Mesenchymal stem cell (in vitro differentiated cells and primary cell): ENCODE results near the gene TEP1.
"Not testable (repeated sequence)": the region's sequence is repeated elsewhere in the genome, so short reads cannot be mapped to it uniquely, and the experiment has no call there.

Experiments used
- DNase-seq: peaks from one replicate; pipeline ENCODE4 v3.0.0-alpha.2; 2013
- H2AFZ ChIP-seq: one replicate; pipeline ENCODE4 v1.6.1; 2013; ENCODE audit warnings: low read depth, mild to moderate bottlenecking, control low read depth, inconsistent platforms, low read length, moderate library complexity
- H2AK5ac ChIP-seq: 2 replicates; pipeline ENCODE4 v1.6.1; 2013; ENCODE audit warnings: low read length, moderate library complexity, mild to moderate bottlenecking, inconsistent platforms; ENCODE audit not compliant: severe bottlenecking
- H2BK120ac ChIP-seq: one replicate; pipeline ENCODE4 v1.6.1; 2013; ENCODE audit warnings: low read depth, mild to moderate bottlenecking, inconsistent platforms, low read length, moderate library complexity
- H2BK12ac ChIP-seq, 2 experiments: one replicate each; pipeline ENCODE4 v1.6.1; 2013; ENCODE audit warnings: inconsistent platforms in 2 of 2, low read length in 2 of 2, mild to moderate bottlenecking in 2 of 2, moderate library complexity in 2 of 2, control low read depth in 1 of 2
- H2BK15ac ChIP-seq: one replicate; pipeline ENCODE4 v1.6.1; 2013; ENCODE audit warnings: mild to moderate bottlenecking, low read depth, inconsistent platforms; ENCODE audit not compliant: poor library complexity, severe bottlenecking
- H2BK5ac ChIP-seq: 2 replicates; pipeline ENCODE4 v1.6.1; 2013; ENCODE audit warnings: low read depth, mild to moderate bottlenecking, low read length, control low read depth, inconsistent platforms; ENCODE audit not compliant: poor library complexity, severe bottlenecking
- H3K14ac ChIP-seq, 2 experiments: one replicate each; pipeline ENCODE4 v1.6.1; 2013; ENCODE audit warnings: inconsistent platforms in 2 of 2, low read length in 2 of 2, control low read depth in 1 of 2, mild to moderate bottlenecking in 1 of 2, moderate library complexity in 1 of 2
- H3K18ac ChIP-seq, 2 experiments: one replicate each; pipeline ENCODE4 v1.6.1; 2013; ENCODE audit warnings: inconsistent platforms in 2 of 2, low read length in 2 of 2, control low read depth in 1 of 2, low read depth in 1 of 2, mild to moderate bottlenecking in 1 of 2
- H3K23ac ChIP-seq, 2 experiments: one replicate each; pipeline ENCODE4 v1.6.1; 2013; ENCODE audit warnings: inconsistent platforms in 2 of 2, low read length in 2 of 2, mild to moderate bottlenecking in 2 of 2, moderate library complexity in 2 of 2, control low read depth in 1 of 2
- H3K27ac ChIP-seq: 2 replicates; pipeline ENCODE4 v1.5.1; 2013; ENCODE audit warnings: mild to moderate bottlenecking, moderate library complexity, low read length, control low read depth, inconsistent platforms; ENCODE audit not compliant: poor library complexity, severe bottlenecking
- H3K27me3 ChIP-seq, 2 experiments: 2 replicates each; pipeline versions ENCODE4 v1.6.1 to v1.7.0; 2013; ENCODE audit warnings: low read length in 2 of 2, mild to moderate bottlenecking in 2 of 2, moderate library complexity in 2 of 2, control low read depth in 1 of 2, inconsistent platforms in 1 of 2; ENCODE audit not compliant: control insufficient read depth in 1 of 2, insufficient read depth in 1 of 2
- H3K36me3 ChIP-seq, 2 experiments: 2 replicates each; pipeline versions ENCODE4 v1.6.1 to v1.7.0; 2013; ENCODE audit warnings: low read length in 2 of 2, control low read depth in 1 of 2, inconsistent platforms in 1 of 2, low read depth in 1 of 2, mild to moderate bottlenecking in 1 of 2; ENCODE audit not compliant: insufficient read depth in 2 of 2, control insufficient read depth in 1 of 2
- H3K4ac ChIP-seq, 2 experiments: one replicate each; pipeline ENCODE4 v1.6.1; 2013; ENCODE audit warnings: inconsistent platforms in 2 of 2, low read length in 2 of 2, mild to moderate bottlenecking in 2 of 2, moderate library complexity in 2 of 2, control low read depth in 1 of 2, low read depth in 1 of 2
- H3K4me1 ChIP-seq: 2 replicates; pipeline ENCODE4 v1.6.1; 2013; ENCODE audit warnings: low read depth, low read length, control low read depth; ENCODE audit not compliant: control insufficient read depth, insufficient read depth
- H3K4me2 ChIP-seq: 2 replicates; pipeline ENCODE4 v1.6.1; 2013; ENCODE audit warnings: low read length, mild to moderate bottlenecking, inconsistent platforms; ENCODE audit not compliant: poor library complexity, severe bottlenecking
- H3K4me3 ChIP-seq, 2 experiments: 2 replicates each; pipeline versions ENCODE4 v1.5.1 to v1.7.0; 2013; ENCODE audit warnings: low read length in 2 of 2, mild to moderate bottlenecking in 2 of 2, control low read depth in 1 of 2, low read depth in 1 of 2; ENCODE audit not compliant: insufficient read depth in 1 of 2
- H3K79me1 ChIP-seq: replicated peaks from 2 replicates; pipeline ENCODE4 v1.6.1; 2013; ENCODE audit warnings: mild to moderate bottlenecking, control low read depth, low read length, inconsistent platforms; ENCODE audit not compliant: poor library complexity, severe bottlenecking
- H3K9ac ChIP-seq: 2 replicates; pipeline ENCODE4 v1.7.0; 2013; ENCODE audit warnings: mild to moderate bottlenecking, low read length, moderate library complexity
- H3K9me3 ChIP-seq: 2 replicates; pipeline ENCODE4 v1.7.0; 2013; ENCODE audit warnings: mild to moderate bottlenecking, low read length; ENCODE audit not compliant: control insufficient read depth
- H4K8ac ChIP-seq: one replicate; pipeline ENCODE4 v1.6.1; 2013; ENCODE audit warnings: inconsistent platforms, mild to moderate bottlenecking, low read length, moderate library complexity
- H4K91ac ChIP-seq: one replicate; pipeline ENCODE4 v1.6.1; 2013; ENCODE audit warnings: mild to moderate bottlenecking, low read length, inconsistent platforms
- WGBS: methylation state at CpG from one replicate; pipeline ENCODE4 v1.1.7; 2013; ENCODE audit warnings: mixed read lengths; 5-methylcytosine and 5-hydroxymethylcytosine counted together

The TEP1 gene

GRCh38 chr14:20358474-20358873, 54.8 kb downstream of the TEP1 start:
- not testable (repeated sequence) for H3K23ac ChIP-seq, H3K4ac ChIP-seq, H3K18ac ChIP-seq, H3K4me2 ChIP-seq, H3K14ac ChIP-seq, H2BK15ac ChIP-seq, H4K91ac ChIP-seq, H3K9ac ChIP-seq, H2BK120ac ChIP-seq, H3K27ac ChIP-seq, H3K9me3 ChIP-seq, H4K8ac ChIP-seq, H3K4me3 ChIP-seq, H2AFZ ChIP-seq, H2BK12ac ChIP-seq, H2BK5ac ChIP-seq, H3K79me1 ChIP-seq, H3K27me3 ChIP-seq, H2AK5ac ChIP-seq, DNase-seq, H3K4me1 ChIP-seq
- 88% methylated on average over 3 of the region's 3 CpGs for WGBS
- peaks cover 22 to 77% of the 10 kb centered on the region in 2 experiments for H3K36me3 ChIP-seq

- Histone ChIP-seq H4K8ac (no peak overlapping the region), H2BK12ac (no peak overlapping the region), H3K27me3 (no peaks in the 10 kb centered on the region), H4K91ac (no peak overlapping the region), H2AK5ac (no peak overlapping the region), H2BK15ac (no peak overlapping the region), H3K79me1 (peaks cover 8% of the 10 kb centered on the region), H3K9me3 (no peaks in the 10 kb centered on the region), H3K4ac (no peak overlapping the region), H3K4me2 (no peak overlapping the region), H3K4me3 (no peak overlapping the region), H2BK5ac (no peak overlapping the region), H3K36me3 (peaks cover 30 to 76% of the 10 kb centered on the region in 2 experiments), H3K4me1 (no peaks in the 10 kb centered on the region), H3K27ac (no peak overlapping the region), H3K9ac (no peak overlapping the region), H3K23ac (no peak overlapping the region), H3K14ac (no peak overlapping the region), H2BK120ac (no peak overlapping the region), H2AFZ (no peak overlapping the region), H3K18ac (no peak overlapping the region)
- 96% methylated on average over 3 of the region's 3 CpGs for WGBS
- DNase-seq: no peak
Observed at GRCh38 chr14:20356422-20356821, 56.9 kb downstream of the TEP1 start.

GRCh38 chr14:20350860-20351259, 62.4 kb downstream of the TEP1 start:
- H3K14ac ChIP-seq: no peak overlapping the region
- no peak overlapping the region for H3K9ac ChIP-seq
- H3K27ac ChIP-seq: no peak overlapping the region
- H4K8ac ChIP-seq: no peak overlapping the region
- no peak overlapping the region for H3K4me3 ChIP-seq
- peak; percentile 54 for DNase-seq
- no peak overlapping the region for H2BK5ac ChIP-seq
- no peak overlapping the region for H3K18ac ChIP-seq
- peaks cover 15% of the 10 kb centered on the region for H3K79me1 ChIP-seq
- peaks cover 26 to 80% of the 10 kb centered on the region in 2 experiments for H3K36me3 ChIP-seq
- no peaks in the 10 kb centered on the region for H3K9me3 ChIP-seq
- H3K4me1 ChIP-seq: no peaks in the 10 kb centered on the region
- no peak overlapping the region for H2AFZ ChIP-seq
- no peak overlapping the region for H4K91ac ChIP-seq
- no peaks in the 10 kb centered on the region for H3K27me3 ChIP-seq
- H2BK120ac ChIP-seq: no peak overlapping the region
- H3K23ac ChIP-seq: no peak overlapping the region
- no peak overlapping the region for H2BK15ac ChIP-seq
- H2BK12ac ChIP-seq: no peak overlapping the region
- H3K4ac ChIP-seq: no peak overlapping the region
- no peak overlapping the region for H3K4me2 ChIP-seq
- no peak overlapping the region for H2AK5ac ChIP-seq

GRCh38 chr14:20350282-20350681, 63.0 kb downstream of the TEP1 start:
- H2BK12ac ChIP-seq: no peak overlapping the region
- no peak overlapping the region for H3K23ac ChIP-seq
- no peak overlapping the region for H4K91ac ChIP-seq
- H3K18ac ChIP-seq: no peak overlapping the region
- 91% methylated on average over 2 of the region's 2 CpGs for WGBS
- no peak overlapping the region for H3K4me2 ChIP-seq
- H3K4me3 ChIP-seq: no peak overlapping the region
- H3K27me3 ChIP-seq: no peaks in the 10 kb centered on the region
- no peaks in the 10 kb centered on the region for H3K9me3 ChIP-seq
- H2BK120ac ChIP-seq: no peak overlapping the region
- peaks cover 16% of the 10 kb centered on the region for H3K79me1 ChIP-seq
- H3K4ac ChIP-seq: no peak overlapping the region
- no peak overlapping the region for H2BK5ac ChIP-seq
- H2BK15ac ChIP-seq: no peak overlapping the region
- no peaks in the 10 kb centered on the region for H3K4me1 ChIP-seq
- H3K36me3 ChIP-seq: peaks cover 26 to 81% of the 10 kb centered on the region in 2 experiments
- H2AK5ac ChIP-seq: no peak overlapping the region
- no peak overlapping the region for H3K9ac ChIP-seq
- no peak overlapping the region for H2AFZ ChIP-seq
- no peak overlapping the region for H3K27ac ChIP-seq
- no peak overlapping the region for H4K8ac ChIP-seq
- H3K14ac ChIP-seq: no peak overlapping the region
- DNase-seq: peak; percentile 28
